ENCODE measurements around the gene PTGDS.

PTGDS gene

GRCh38 chr9:137026828-137027227, 49.5 kb downstream of the PTGDS start:
- peak; percentile 28 for DNase-seq

GRCh38 chr9:137027369-137028262, 50.3 kb downstream of the PTGDS start, which contains the start of gene ABCA2:
ABCA2 (minus strand) TSS chr9:137028237; CDS start chr9:137028140, 97 bp downstream.
- peak; percentile 28 for DNase-seq

GRCh38 chr9:137028263-137029057, 51.2 kb downstream of the PTGDS start:
- peak; percentile 79 for DNase-seq

- DNase-seq = peak; percentile 78
Measured at GRCh38 chr9:137029058-137029936, 52.0 kb downstream of the PTGDS start.

- peak; percentile 32 for DNase-seq
Measured at GRCh38 chr9:137030006-137030405, 52.7 kb downstream of the PTGDS start.

DNA sequence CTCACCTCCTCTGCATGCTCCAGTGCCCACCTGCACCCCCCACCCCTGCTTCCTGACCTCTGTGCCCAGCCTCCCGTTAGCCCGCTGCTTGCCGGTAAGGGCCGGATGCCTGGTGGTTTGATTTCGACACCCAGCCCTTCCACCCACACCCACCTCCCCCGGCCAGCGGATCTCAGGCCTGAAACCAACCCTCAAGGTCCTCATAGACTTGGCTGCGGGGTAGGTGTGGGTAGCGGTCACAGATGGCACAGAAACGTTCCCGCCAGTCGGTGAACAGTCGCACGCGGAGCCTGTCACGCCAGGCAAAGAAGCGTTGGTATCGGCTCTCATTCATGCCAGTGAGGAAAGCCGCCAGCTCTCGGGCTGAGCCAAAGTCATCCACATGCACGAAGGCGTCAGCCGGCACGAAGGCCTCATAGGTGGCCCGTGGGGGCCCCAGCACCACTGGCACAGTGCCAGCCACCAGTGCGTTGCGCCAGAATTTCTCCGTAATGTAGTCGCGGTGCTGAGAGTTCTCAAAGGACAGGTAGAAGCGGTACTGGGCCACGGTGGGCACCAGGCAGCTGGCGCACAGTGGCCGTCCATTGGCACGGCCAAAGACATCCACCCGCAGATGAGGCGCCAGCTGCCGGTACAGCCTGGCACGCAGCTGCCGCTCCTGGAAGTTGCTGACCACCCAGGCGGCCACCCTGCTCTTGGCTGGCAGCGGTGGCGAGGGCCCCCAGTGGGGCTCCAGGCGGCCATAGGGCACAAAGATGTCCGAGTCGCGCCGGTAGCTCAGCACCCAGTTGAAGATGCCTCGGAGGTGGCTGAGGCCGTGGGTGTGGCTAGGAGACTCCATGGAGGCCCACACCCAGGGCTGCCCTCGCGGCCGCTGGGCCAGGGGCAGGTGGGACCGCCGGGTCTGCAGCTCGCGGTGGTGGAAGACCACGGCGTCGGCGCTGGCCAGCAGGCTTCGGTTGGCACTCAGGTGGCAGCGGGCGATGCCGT, 53.5 kb downstream of the PTGDS start:
- peak; percentile 47 for DNase-seq

Measured in activated T-cell treated with anti-CD3 and anti-CD28 coated beads, Interleukin-2, amount 50 U/mL, for 1 hour (primary cell).